Uterus (tissue), 4 donors: ENCODE data around the gene SLC35E1. TPM values are rescaled to one million over a fixed set of nuclear protein-coding genes. Genes with fewer than 3 reads are reported as not detected.

ENCODE experiments used
- DNase-seq, 2 donors: peaks; one replicate each; pipeline ENCODE4 v3.0.0-alpha.2; 2019 to 2020
- H3K27ac ChIP-seq, 2 donors: fragments of 200-600 bp; sonication (generic); 1 replicate in 1 of 2; 2 replicates in 1 of 2; pipeline ENCODE4 v1.5.1; 2016 to 2018
- H3K27me3 ChIP-seq, 2 donors: fragments of 200-600 bp; sonication (generic); one replicate each; pipeline ENCODE4 v1.5.1; 2018 to 2019; ENCODE audit warnings: control low read depth in 1 of 2
- H3K36me3 ChIP-seq, 2 donors: fragments of 200-600 bp; sonication (generic); one replicate each; pipeline ENCODE4 v1.5.1; 2019; ENCODE audit warnings: control low read depth in 1 of 2
- H3K4me1 ChIP-seq, 2 donors: fragments of 200-600 bp; sonication (generic); one replicate each; pipeline ENCODE4 v1.5.1; 2018 to 2019; ENCODE audit warnings: control low read depth in 1 of 2
- H3K4me3 ChIP-seq, 2 donors: fragments of 200-600 bp; sonication (generic); 1 replicate in 1 of 2; 2 replicates in 1 of 2; pipeline ENCODE4 v1.5.1; 2018 to 2019; ENCODE audit warnings: mild to moderate bottlenecking in 1 of 2
- H3K9me3 ChIP-seq, 2 donors: fragments of 200-600 bp; sonication (generic); one replicate each; pipeline ENCODE4 v1.5.1; 2019; ENCODE audit warnings: control low read depth in 1 of 2
- CTCF ChIP-seq, 4 experiments: fragments of 200-600 bp in 2 of 4; fragments of 450-650 bp in 2 of 4; sonication (generic) in 2 of 4; IDR thresholded peaks; one replicate each; pipeline ENCODE4 v1.5.1; 2016 to 2019; ENCODE audit warnings: antibody characterized with exemption in 4 of 4, mild to moderate bottlenecking in 2 of 4, moderate library complexity in 1 of 4
- POLR2A ChIP-seq, 2 donors: fragments of 450-650 bp; IDR thresholded peaks; one replicate each; pipeline ENCODE4 v1.6.1; 2016; ENCODE audit warnings: antibody characterized with exemption in 2 of 2, mild to moderate bottlenecking in 1 of 2, moderate library complexity in 1 of 2
- intact Hi-C: fragments of 100-400 bp; cut with DNase I; formaldehyde crosslinking; loops from one replicate; pipeline ENCODE4 v1.15.1; 2023; ENCODE audit warnings: low total_unique reads
- total RNA-seq, 4 donors: library from RNA; depleted of rRNA in 3 of 4; stranded (reverse); fragments of >200 nt in 3 of 4; gene quantifications; one replicate each; pipeline versions ENCODE4 v1.1.0 to v1.2.4, GENCODE V29; 2014 to 2023
- donor health status: DM: yes; HTN: yes; CAD: no.

Gene SLC35E1
- total RNA-seq, 4 donors from 2014 or later: 10.2 to 39.8 (median 19.8) TPM

- TF ChIP-seq POLR2A (IDR thresholded peaks at IDR 0.05) (no peak), CTCF (IDR thresholded peaks at IDR 0.05) (no peak)
- Histone ChIP-seq H3K4me3 (no peak overlapping the region), H3K27ac (no peak overlapping the region), H3K9me3 (no peaks in the 10 kb centered on the region), H3K4me1 (no peaks in the 10 kb centered on the region), H3K27me3 (no peaks in the 10 kb centered on the region), H3K36me3 (no peaks in the 10 kb centered on the region)
- intact Hi-C loops: no loop called here
- no peak for DNase-seq
Observed at GRCh38 chr19:16522559-16523377, 49.4 kb downstream of the SLC35E1 start.

DNA sequence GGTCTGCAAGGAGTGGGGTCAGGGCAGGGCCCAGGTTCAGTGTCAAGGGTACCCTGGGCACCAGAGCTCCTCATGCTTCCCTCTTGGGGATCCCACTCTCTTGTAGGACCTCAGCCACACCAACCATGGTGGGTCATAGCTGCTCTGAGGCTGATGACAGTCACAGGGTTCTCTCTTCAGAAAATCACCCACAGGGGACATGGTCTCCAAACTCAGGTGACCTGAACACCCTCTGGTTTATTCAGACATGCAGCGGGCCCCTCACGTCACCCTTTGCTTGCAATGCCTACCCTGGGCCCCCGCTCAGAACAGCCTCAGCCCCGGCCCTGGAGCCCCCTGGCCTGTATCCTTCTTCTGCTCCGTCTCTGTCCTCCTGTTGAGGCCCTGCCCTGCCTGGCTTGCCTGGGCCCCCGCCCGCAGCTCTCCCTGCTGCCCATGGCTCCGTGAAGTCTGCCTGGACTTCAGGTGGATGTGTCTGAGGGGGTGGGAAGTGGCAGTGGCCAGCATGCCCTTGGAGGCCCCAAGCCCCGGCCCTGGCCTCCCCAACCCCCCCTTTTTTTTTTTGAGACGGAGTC is 50.4 kb downstream of the SLC35E1 start:
- H3K4me3 ChIP-seq: no peak overlapping the region
- no peaks in the 10 kb centered on the region for H3K9me3 ChIP-seq
- intact Hi-C loops: no loop called here
- no peak overlapping the region for H3K27ac ChIP-seq
- DNase-seq: no peak
- H3K4me1 ChIP-seq: no peaks in the 10 kb centered on the region
- no peak for TF ChIP-seq CTCF (IDR thresholded peaks at IDR 0.05)
- TF ChIP-seq POLR2A (IDR thresholded peaks at IDR 0.05): no peak
- no peaks in the 10 kb centered on the region for H3K27me3 ChIP-seq
- no peaks in the 10 kb centered on the region for H3K36me3 ChIP-seq

GRCh38 chr19:16520986-16521624 is 51.1 kb downstream of the SLC35E1 start:
- Histone ChIP-seq H3K36me3 (no peaks in the 10 kb centered on the region), H3K4me3 (no peak overlapping the region), H3K27ac (no peak overlapping the region), H3K4me1 (no peaks in the 10 kb centered on the region), H3K27me3 (no peaks in the 10 kb centered on the region), H3K9me3 (no peaks in the 10 kb centered on the region)
- TF ChIP-seq CTCF (IDR thresholded peaks at IDR 0.05) (no peak), POLR2A (IDR thresholded peaks at IDR 0.05) (no peak)
- intact Hi-C loops: no loop called here
- no peak for DNase-seq

DNA sequence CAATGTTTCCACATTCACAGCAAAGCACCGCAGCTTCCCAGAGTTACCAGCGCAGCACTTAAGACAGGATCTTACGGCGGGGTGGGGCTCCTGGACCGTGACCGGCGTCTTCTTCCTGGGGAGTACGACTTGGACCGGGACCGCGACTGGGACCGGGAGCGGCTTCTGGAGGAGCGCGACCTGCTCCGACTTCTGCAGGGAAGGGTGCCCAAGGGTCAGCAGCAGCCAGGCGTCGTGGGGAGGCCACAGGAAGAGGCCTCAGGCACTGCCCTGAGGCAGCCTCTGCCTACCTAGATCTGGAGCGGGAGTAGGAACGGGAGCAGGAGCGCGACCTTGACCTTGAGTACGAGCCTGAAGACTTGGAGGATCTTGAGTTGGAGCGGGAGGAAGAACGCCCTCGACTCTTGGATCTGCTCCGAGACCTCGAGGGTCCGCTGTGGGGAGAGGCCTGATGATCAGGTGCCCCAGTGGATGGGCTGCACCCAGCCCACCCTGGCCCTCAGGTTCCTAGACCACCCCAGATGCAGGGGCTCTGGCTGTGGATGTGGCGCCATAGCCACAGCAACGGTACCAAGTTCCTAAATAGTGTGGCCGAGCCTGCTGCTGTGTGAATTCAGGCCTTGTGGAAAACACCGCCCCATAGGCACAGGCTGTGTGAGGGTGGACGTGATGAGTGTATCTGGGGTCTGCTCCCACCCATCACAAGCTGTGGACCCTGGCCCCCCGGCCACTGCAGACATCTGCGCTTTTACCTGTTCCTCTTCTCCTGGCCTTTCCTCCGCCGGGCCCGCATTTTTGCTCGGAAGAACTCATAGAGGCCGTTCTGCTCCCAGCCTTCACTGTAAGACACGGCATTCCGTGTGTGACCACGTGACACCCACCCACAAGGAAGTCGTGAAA is 51.9 kb downstream of the SLC35E1 start:
- no peaks in the 10 kb centered on the region for H3K4me1 ChIP-seq

More for the DNA sequence above, 51.9 kb downstream of the SLC35E1 start:
- Histone ChIP-seq H3K4me3 (no peak overlapping the region), H3K9me3 (no peaks in the 10 kb centered on the region), H3K27ac (no peak overlapping the region), H3K27me3 (no peaks in the 10 kb centered on the region), H3K36me3 (no peaks in the 10 kb centered on the region)
- no peak for DNase-seq
- TF ChIP-seq CTCF (IDR thresholded peaks at IDR 0.05): no peak
- TF ChIP-seq POLR2A (IDR thresholded peaks at IDR 0.05): no peak
- intact Hi-C loops: no loop called here
